Occipital lobe (tissue), 2 donors: ENCODE measurements around the gene EVA1A. TPM values are rescaled to one million over a fixed set of nuclear protein-coding genes. Genes with fewer than 3 reads are reported as not detected.

Experiments used
- DNase-seq: peaks from one replicate; lab custom pipeline; 2025; lab: John Stamatoyannopoulos, UW
- total RNA-seq: library from RNA; depleted of rRNA; stranded (reverse); fragments of >200 nt; gene quantifications from one replicate; pipeline ENCODE4 v1.2.3, GENCODE V29; 2014

EVA1A gene
- total RNA-seq, result 1.1 TPM

DNA sequence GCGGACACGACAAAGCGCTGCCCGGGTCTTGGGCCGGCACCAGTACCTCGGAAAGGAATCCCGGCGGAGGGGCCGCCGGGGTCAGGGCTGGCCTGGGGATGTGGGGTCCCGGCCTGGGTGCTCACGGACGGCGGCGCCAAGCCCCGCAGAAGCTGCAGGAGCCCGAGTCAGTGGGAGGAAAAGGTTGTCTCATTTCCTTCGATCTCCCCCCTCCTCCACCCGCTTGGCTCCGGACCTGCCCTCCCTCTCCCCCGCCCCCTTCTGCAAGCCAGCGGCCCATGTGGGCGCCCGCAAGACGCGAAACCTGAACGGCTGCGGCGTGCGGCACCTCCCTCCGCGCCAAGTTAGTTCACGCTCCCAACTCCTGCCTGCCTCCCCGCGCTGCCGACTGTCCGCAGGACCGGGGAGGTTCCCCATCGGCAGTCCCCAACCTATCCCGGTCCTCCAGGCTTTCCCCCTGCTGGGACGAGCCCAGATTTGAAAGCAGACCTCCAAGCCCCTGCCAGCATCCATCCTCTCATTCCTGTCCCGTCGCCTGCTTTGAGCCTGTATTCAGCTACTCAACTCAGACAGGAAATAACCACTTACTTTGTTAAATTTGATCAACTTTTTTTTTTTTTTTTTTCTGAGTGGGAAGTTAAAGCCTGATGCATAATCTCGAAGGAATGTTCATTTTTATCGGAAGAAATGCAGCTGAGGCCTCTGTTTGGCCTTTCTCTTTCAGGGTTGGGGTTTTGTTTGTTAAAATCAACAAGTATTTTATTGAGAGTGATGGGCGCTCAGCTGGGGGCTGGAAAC is at the start of gene EVA1A:
EVA1A (minus strand) TSS at position 172 of the 798 bp plus-strand sequence. CDS start 42,799 bp downstream, outside the sequence.
- no peak for DNase-seq

DNA sequence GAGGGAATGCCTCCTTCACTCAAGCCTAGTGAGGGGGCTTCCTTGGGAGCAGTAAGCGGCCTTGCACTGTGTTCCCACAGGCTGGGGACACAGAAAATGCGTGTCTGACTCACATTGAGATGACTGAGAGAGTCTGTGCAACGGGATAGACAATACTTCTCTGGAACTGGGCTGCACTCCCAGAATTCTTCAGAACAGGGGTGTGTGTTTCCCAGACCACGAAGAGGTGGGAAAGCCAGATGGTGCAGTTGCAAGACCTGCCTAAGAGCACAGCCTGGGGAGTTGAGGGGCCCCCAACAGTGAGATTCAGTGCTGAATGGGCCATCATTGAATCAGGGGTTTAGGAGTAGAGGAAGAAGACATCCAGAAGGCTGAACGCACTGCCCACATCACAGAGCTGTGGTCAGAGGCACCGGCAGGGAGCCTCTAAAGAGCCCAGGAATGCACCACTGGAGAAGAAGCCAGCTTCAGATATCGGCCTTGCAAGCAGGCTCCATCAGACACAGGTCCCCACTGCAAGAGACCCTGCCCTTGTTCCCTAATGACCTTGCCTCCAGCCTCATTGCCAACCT is 49.3 kb upstream of the EVA1A start:
- DNase-seq, result no peak

GRCh38 chr2:75609334-75609689 is 48.6 kb upstream of the EVA1A start:
- DNase-seq, result no peak

DNA sequence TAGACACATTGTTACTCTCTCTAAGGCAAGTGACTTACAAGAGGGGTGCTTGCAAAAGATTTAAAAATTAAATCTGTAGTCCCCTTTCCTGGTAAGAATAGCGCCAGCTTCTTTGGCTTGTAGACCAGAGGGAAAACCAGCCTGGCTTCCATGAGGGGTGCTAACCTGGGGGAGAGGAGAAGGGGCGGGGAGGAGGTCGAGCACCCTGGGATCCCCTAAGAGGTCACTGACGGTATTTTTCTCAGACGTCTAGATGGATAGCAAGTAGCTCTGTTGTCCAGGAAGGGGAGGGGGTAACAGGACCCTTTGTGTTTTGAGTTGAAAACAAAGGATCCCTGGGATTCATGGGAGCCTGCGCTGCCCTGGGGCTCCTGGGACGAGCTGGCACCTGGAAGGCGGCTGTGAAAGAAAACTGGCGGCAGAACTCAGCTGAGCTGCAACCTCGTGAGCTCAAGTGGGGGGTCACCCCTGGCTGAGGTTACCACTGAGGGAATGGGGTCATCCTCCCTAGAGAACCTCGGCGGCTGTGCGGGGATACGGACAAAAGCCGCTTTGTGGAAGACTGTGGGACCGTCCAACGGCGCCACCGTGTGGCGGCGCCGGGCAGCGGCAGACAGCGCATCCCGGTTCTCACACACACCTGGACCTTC is 48.1 kb upstream of the EVA1A start:
- no peak for DNase-seq

DNA sequence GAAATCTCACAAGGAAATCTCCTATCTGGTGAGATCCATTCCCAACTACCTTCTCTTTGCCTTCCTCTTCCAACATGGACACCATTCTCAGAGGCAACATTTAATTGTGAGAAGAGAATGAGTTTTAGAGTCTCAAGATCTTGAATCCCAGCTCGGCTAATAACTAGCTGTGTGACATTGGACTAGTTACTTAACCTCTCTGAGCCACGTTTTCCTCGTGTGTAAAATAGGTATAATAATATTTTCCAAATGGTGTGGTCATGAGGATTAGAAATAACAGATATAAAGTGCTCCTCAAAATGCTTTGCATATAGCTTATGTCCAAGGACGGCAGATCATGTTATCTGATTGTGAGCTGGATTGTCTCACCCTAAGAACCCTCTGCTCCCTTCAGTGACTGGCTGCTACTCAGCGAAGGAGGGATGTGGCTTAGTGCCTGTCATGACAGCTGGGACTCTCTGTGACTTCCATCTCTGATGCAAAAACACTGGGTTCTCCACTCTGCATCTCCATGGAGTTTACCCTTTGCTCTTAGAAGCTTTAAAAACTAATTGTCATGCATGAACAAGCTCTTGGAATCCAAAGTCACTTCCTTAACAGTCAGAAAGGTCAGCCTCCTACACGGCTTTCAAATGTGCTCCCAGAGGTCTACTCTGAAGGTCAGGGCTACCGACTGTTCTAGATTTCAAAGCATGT is 47.4 kb upstream of the EVA1A start:
- DNase-seq, result no peak

DNA sequence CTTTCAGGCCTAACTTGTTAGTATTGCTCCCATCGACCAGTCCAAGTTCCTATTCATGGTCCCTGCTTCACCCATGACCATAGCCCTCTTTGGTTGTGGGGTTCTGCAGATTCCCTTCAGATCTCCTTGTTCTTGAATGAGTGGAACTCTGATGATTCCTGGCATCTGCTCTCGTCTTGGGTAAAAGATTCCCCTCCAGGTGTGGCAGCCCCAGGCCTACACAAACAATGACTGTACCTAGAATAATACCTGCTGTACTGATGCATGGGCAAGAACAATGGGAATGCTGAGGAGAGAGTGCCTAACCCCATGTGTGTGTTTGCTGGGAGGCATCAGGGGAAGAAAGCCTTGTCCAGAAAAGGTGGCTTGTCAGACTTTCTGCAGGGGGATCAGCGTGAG is 46.7 kb upstream of the EVA1A start:
- no peak for DNase-seq

DNA sequence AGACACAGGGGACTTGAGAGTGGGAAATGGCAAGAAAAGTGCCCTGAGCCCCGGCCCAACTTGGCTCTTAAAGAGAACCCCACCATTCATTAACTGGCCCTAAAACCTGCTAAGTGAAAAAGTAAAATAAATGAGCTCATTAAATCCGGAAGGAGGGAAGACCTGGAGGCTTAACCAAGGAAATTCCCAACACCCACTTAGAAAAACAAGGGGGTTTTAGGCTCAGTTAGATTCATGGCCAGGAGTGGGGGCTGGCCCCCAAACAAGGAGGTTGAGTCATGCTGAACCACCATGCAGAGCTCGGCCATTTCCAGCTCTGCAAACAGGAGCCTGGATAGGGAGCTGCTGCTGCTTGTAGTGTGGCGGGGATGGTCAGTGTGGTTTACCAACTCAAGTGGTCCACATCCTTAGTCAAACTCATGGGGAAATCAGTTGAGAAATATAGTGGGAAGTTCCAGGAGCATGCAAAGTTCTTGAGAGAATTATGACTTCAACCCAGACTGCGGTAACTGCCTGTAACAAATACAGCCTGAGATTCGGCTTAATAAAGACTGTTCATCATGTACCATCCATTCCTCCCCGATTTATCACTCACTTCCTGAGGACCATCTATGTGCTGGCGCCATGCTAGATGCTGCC is 46.1 kb upstream of the EVA1A start:
- no peak for DNase-seq

DNA sequence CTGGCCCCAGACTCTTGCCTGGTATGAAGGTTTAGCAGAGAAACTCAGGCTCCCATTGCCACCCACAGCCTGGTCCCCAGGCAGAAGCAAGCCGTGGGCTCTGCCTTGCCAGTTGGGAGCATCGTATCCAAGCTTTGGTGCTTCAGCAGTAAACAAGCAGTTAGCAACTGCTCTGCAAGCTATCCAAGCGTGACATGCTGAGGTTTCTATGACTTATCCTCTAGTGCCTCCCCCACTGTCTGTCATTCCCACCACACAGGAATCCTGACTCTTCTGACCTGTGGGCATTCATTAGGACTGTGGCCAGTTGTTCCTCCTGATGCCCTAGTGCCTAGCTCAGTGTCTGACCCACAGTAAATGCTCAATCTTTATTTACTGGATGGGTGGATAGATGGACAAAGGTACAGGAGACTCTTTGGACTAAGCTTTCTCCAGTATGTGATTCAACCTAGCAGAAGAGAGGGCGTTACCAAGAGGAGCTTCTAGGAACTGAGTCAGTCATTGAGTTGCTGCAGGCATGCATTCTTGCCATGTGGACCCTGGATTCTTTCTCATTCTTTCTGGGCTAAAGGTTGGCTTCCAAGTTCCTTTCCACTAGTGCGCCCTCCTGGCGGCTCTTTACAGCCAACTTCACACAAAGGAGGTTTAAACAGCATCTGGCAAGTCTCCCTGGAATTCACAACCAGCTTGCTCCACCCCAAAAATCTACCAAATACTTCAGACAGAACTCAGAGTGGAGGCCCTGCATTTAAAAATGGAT is 45.2 kb upstream of the EVA1A start:
- DNase-seq, result no peak

DNA sequence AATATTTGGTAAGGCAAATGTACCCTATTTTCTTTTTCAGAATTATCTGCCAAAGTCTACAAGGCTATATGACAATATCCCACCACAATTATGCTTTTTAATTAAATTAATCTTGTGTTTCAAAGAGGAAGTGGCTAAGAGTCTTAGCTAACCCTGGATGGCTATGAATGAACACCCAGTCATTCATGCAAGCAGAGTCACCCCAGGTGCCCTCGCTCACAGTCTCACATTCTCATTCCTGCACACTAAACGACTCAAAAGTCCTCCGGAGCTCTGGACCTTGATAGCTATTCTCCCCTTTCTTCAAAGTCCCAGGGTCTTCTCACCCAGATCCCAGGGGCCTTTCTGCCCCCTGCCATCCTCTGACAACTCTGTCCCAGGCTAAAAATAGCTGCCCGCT is 43.7 kb upstream of the EVA1A start:
- no peak for DNase-seq

GRCh38 chr2:75603477-75603876 is 42.7 kb upstream of the EVA1A start:
- DNase-seq, result no peak

DNA sequence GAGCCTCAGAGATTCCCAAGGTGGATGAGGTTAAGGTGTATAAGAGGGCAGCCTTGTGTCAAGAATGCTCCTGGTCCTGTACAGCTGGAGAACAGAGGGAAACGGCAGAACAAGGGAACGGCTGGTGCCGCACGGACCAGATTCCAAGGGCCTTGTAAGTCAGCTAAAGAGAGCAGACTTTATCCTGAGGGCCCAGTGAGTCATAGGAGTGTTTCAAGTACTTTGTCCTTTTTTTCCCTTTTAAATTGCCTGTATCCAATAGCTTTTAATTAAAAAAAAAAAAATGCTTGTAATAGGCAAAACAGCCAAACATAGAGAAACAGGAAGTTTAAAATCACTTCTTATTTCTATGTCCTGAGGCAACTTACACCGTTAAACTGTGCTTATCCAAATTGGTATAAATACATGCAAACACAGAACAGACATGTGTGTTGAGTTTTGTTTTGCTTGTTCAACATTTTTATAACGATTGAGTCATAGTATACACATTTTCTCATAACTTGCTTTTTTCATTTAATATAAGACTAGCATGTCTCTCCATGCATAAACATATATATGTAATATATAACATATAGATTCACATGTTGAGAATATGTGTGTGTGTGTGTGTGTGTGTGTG is 42.1 kb upstream of the EVA1A start:
- DNase-seq, result no peak

DNA sequence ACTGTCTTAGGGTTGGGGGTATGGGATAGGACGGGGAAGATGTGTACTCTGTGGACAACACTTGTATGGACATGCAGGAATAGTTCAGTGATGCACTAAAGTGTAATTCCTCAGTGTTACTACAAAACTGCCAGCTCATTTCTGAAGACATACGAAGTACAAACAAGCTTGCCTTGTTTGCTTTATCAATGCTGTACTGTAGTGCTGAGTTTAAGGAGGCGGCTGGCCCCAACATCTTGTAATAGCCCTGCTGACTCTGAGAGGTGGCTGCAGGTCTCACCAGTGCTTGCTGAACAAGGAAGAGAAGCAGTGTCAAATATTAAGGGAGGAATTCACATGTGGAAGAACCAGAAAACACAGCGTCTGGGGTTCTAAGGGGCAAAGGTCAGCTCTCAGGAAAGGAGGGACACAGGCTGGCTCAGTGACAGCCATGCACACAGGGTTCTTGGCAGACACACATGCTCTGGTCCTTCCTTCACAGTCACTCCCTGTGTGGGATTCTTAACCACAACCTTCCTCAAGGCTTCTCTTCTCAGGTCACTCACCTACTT is 39.8 kb upstream of the EVA1A start:
- DNase-seq, result no peak

GRCh38 chr2:75598589-75599155 is 37.9 kb upstream of the EVA1A start:
- no peak for DNase-seq

- DNase-seq, result no peak
Observed at GRCh38 chr2:75597949-75598348, 37.2 kb upstream of the EVA1A start.

GRCh38 chr2:75596784-75597183 is 36.0 kb upstream of the EVA1A start:
- DNase-seq, result no peak

GRCh38 chr2:75595541-75596395 is 35.0 kb upstream of the EVA1A start:
- no peak for DNase-seq

DNA sequence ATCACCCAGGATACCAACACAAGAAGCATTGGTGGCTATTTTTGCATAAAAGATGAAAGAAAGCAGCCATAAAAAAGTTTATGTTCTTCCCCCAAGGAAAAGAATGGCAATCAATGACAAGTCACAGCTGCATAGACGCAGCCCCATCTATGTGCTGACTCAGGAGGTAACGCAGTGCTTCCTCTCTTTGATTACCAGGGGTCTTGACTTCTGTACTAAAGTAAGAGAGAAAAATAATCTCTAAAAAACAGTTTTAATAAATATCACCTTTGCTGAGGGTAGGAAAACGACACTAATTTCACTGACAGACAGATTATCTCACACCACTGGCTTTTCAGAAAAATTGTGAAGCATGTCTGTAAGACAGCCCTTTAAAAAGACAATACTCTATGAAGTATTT is 33.9 kb upstream of the EVA1A start:
- no peak for DNase-seq

DNA sequence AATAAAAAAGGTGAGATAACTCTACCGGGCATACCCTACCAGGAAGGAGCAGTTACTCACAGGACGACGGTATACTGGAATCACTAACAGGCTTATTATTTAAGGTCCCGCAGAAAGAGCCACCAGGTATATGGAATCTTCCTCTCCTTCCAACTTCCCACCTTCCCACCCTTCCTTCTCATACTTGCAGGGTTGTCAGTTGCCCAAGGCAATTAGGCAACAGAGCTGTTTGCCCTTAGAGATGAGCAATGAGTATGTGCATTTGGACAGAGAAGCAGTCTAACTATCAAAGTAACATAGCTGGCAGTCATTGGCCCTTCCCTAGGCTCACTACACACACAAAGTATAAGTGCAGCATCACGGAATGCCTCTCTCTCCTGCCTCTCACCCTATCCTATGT is 32.1 kb upstream of the EVA1A start:
- DNase-seq, result no peak

GRCh38 chr2:75592030-75592429 is 31.3 kb upstream of the EVA1A start:
- DNase-seq, result no peak
